BLaER1 (cell line): ENCODE measurements around the gene COL5A3.

Source experiments
- H3K27ac ChIP-seq: shearing (Covaris generic); formaldehyde crosslinking; 2 replicates; pipeline ENCODE4 v1.8.1; 2022
- H3K27me3 ChIP-seq: shearing (Covaris generic); formaldehyde crosslinking; 2 replicates; pipeline ENCODE4 v1.8.1; 2022
- H3K36me3 ChIP-seq: shearing (Covaris generic); formaldehyde crosslinking; 2 replicates; pipeline ENCODE4 v1.8.1; 2022
- H3K4me1 ChIP-seq: shearing (Covaris generic); formaldehyde crosslinking; 2 replicates; pipeline ENCODE4 v1.8.1; 2022
- H3K4me2 ChIP-seq: shearing (Covaris generic); formaldehyde crosslinking; 2 replicates; pipeline ENCODE4 v1.8.1; 2022
- H3K4me3 ChIP-seq: shearing (Covaris generic); formaldehyde crosslinking; 2 replicates; pipeline ENCODE4 v1.8.1; 2022
- H3K9ac ChIP-seq: shearing (Covaris generic); formaldehyde crosslinking; 2 replicates; pipeline ENCODE4 v1.8.1; 2022
- H3K9me3 ChIP-seq: shearing (Covaris generic); formaldehyde crosslinking; 2 replicates; pipeline ENCODE4 v1.8.1; 2022
- H4K20me1 ChIP-seq: shearing (Covaris generic); formaldehyde crosslinking; 2 replicates; pipeline ENCODE4 v1.8.1; 2022
- Cebpa-rat ChIP-seq: shearing (Covaris generic); IDR thresholded peaks from 2 replicates; pipeline ENCODE4 v1.8.1; 2022

COL5A3 gene

GRCh38 chr19:9981406-9982260 lies 28.7 kb downstream of the COL5A3 start:
- H3K27ac ChIP-seq = no peak overlapping the region
- no peaks in the 10 kb centered on the region for H3K9me3 ChIP-seq
- no peak overlapping the region for H3K4me2 ChIP-seq
- no peaks in the 10 kb centered on the region for H3K36me3 ChIP-seq
- no peaks in the 10 kb centered on the region for H3K27me3 ChIP-seq
- no peaks in the 10 kb centered on the region for H3K4me1 ChIP-seq
- H4K20me1 ChIP-seq = no peaks in the 10 kb centered on the region
- no peak overlapping the region for H3K4me3 ChIP-seq
- H3K9ac ChIP-seq = no peak overlapping the region
- no peak for TF ChIP-seq Cebpa-rat

- Histone ChIP-seq H3K27ac (no peak overlapping the region), H4K20me1 (no peaks in the 10 kb centered on the region), H3K9me3 (no peaks in the 10 kb centered on the region), H3K4me3 (no peak overlapping the region), H3K4me2 (no peak overlapping the region), H3K27me3 (no peaks in the 10 kb centered on the region), H3K4me1 (no peaks in the 10 kb centered on the region), H3K36me3 (no peaks in the 10 kb centered on the region), H3K9ac (no peak overlapping the region)
- no peak for TF ChIP-seq Cebpa-rat
These were observed 38.2 kb downstream of the COL5A3 start for GRCh38 chr19:9972103-9972502.

DNA sequence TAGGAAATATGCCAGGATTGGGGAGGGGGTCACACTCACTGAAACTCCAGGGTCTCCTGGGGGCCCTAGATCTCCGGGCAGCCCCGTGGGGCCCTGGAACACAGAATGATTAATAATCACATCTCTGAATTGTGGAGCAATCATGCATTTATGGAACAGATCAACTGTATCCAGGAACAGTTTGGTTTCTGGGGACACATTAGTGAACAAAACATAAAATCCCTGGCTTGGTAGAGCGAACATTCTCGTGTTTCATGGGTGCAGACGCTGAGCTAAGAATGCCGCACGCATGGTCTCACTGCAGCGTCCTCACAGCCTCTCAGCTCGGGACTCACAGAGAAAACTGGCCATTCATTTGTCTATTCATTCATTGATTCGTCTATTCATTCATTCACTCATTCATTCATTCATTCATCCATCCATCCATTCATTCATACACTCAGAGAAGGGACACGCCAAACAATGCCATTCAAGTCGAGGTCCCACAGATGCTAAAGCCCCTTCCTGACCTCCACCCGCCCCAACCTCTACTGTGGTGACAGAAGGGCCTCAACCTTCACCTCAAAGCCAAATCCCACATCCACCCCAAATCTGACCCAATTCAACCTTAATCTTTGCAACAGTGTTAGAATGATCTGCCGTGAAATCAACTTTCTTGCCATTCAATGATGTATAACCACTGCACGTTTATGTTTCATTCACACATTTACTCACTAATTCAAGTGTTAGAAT lies 39.0 kb downstream of the COL5A3 start:
- no peaks in the 10 kb centered on the region for H3K27me3 ChIP-seq

GRCh38 chr19:9970481-9970880 lies 39.8 kb downstream of the COL5A3 start:
- Histone ChIP-seq H3K27ac (no peak overlapping the region), H4K20me1 (no peaks in the 10 kb centered on the region), H3K4me1 (no peaks in the 10 kb centered on the region), H3K9me3 (no peaks in the 10 kb centered on the region), H3K9ac (no peak overlapping the region), H3K27me3 (no peaks in the 10 kb centered on the region), H3K36me3 (no peaks in the 10 kb centered on the region), H3K4me3 (no peak overlapping the region), H3K4me2 (no peak overlapping the region)
- no peak for TF ChIP-seq Cebpa-rat

More for the DNA sequence above, 39.0 kb downstream of the COL5A3 start:
- Histone ChIP-seq H3K27ac (no peak overlapping the region), H3K9me3 (no peaks in the 10 kb centered on the region), H3K36me3 (no peaks in the 10 kb centered on the region), H3K4me2 (no peak overlapping the region), H4K20me1 (no peaks in the 10 kb centered on the region), H3K4me3 (no peak overlapping the region), H3K9ac (no peak overlapping the region), H3K4me1 (no peaks in the 10 kb centered on the region)
- TF ChIP-seq Cebpa-rat = no peak

DNA sequence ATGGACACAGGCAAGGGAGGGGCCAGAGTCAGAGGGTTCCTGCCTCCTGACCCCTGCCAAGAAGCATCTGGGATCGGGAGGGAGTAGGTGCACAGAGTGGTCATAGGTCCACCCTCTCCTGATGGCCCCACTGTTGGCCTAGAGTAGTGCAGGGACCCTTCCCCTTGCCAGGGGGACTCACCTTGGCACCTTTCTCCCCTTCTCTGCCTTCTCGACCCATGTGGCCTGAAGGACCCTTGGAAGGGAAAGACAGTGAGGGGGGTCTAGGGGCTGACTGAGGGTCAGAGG lies 40.7 kb downstream of the COL5A3 start:
- no peaks in the 10 kb centered on the region for H3K9me3 ChIP-seq
- no peak overlapping the region for H3K9ac ChIP-seq
- H3K4me2 ChIP-seq = no peak overlapping the region
- H3K4me3 ChIP-seq = no peak overlapping the region
- H3K36me3 ChIP-seq = no peaks in the 10 kb centered on the region
- H3K27me3 ChIP-seq = no peaks in the 10 kb centered on the region
- H3K4me1 ChIP-seq = no peaks in the 10 kb centered on the region
- no peak overlapping the region for H3K27ac ChIP-seq
- no peaks in the 10 kb centered on the region for H4K20me1 ChIP-seq
- no peak for TF ChIP-seq Cebpa-rat

- no peaks in the 10 kb centered on the region for H3K27me3 ChIP-seq
- no peaks in the 10 kb centered on the region for H3K36me3 ChIP-seq
- H3K4me2 ChIP-seq = no peak overlapping the region
- no peak for TF ChIP-seq Cebpa-rat
- no peaks in the 10 kb centered on the region for H4K20me1 ChIP-seq
- H3K9ac ChIP-seq = no peak overlapping the region
- no peak overlapping the region for H3K4me3 ChIP-seq
- H3K9me3 ChIP-seq = no peaks in the 10 kb centered on the region
- H3K27ac ChIP-seq = no peak overlapping the region
- no peaks in the 10 kb centered on the region for H3K4me1 ChIP-seq
These were observed 41.2 kb downstream of the COL5A3 start for GRCh38 chr19:9968820-9969687.

- H3K4me2 ChIP-seq = no peak overlapping the region
- no peaks in the 10 kb centered on the region for H3K27me3 ChIP-seq
- no peaks in the 10 kb centered on the region for H4K20me1 ChIP-seq
- no peak overlapping the region for H3K27ac ChIP-seq
- no peaks in the 10 kb centered on the region for H3K4me1 ChIP-seq
- no peak for TF ChIP-seq Cebpa-rat
- no peak overlapping the region for H3K4me3 ChIP-seq
- H3K9ac ChIP-seq = no peak overlapping the region
- H3K36me3 ChIP-seq = no peaks in the 10 kb centered on the region
- no peaks in the 10 kb centered on the region for H3K9me3 ChIP-seq
These were observed 43.0 kb downstream of the COL5A3 start for GRCh38 chr19:9967326-9967725.

GRCh38 chr19:9966448-9966847 lies 43.9 kb downstream of the COL5A3 start:
- Histone ChIP-seq H3K4me3 (no peak overlapping the region), H3K36me3 (no peaks in the 10 kb centered on the region), H3K9me3 (no peaks in the 10 kb centered on the region), H3K4me2 (no peak overlapping the region), H3K27me3 (no peaks in the 10 kb centered on the region), H4K20me1 (no peaks in the 10 kb centered on the region), H3K9ac (no peak overlapping the region), H3K27ac (no peak overlapping the region), H3K4me1 (no peaks in the 10 kb centered on the region)
- no peak for TF ChIP-seq Cebpa-rat

- Histone ChIP-seq H3K9me3 (no peaks in the 10 kb centered on the region), H3K4me3 (no peak overlapping the region), H3K4me2 (no peak overlapping the region), H4K20me1 (no peaks in the 10 kb centered on the region), H3K27me3 (no peaks in the 10 kb centered on the region), H3K4me1 (no peaks in the 10 kb centered on the region), H3K36me3 (no peaks in the 10 kb centered on the region), H3K9ac (no peak overlapping the region), H3K27ac (no peak overlapping the region)
- TF ChIP-seq Cebpa-rat = no peak
These were observed 44.3 kb downstream of the COL5A3 start for GRCh38 chr19:9966024-9966423.
